Measurements from ENCODE around the gene HOXB13. TPM values are rescaled to one million over a fixed set of nuclear protein-coding genes. Genes with fewer than 3 reads are reported as not detected.

The HOXB13 gene
- total RNA-seq, 1 donor from 2014 or later: not detected

DNA sequence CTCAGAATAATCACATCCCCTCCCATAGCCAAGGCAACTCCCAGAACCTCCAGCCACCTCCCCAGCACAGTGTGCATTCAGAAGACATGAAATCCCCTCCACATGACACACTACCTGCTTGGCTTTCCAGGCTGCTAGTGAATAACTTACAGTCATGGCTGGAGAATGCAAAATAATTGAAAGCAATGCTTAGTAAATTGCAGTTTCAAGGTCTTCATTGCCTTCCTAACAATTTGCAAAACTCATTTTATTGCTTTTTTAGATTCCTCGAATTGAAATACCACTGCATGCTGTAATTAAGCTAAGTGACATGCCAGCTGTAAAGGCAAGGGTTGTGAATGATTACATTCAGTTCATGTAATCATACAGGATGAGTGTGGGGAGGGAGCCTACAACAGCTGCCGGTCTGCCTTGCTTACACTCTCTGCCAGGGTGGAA is 29.0 kb upstream of the HOXB13 start:
- Mint-ChIP-seq H3K4me3 (ENCODE audit: unreplicated experiment) (no peak overlapping the region), H3K27me3 (ENCODE audit: unreplicated experiment) (peaks cover 30% of the 10 kb centered on the region), H3K36me3 (ENCODE audit: low read depth, unreplicated experiment) (no peaks in the 10 kb centered on the region), H3K4me1 (ENCODE audit: unreplicated experiment) (peaks cover 25% of the 10 kb centered on the region), H3K9me3 (ENCODE audit: unreplicated experiment) (no peaks in the 10 kb centered on the region), H3K27ac (ENCODE audit: unreplicated experiment) (no peak overlapping the region)
- DNase-seq (ENCODE audit: low spot score): no peak
- TF ChIP-seq, protein P1, sequence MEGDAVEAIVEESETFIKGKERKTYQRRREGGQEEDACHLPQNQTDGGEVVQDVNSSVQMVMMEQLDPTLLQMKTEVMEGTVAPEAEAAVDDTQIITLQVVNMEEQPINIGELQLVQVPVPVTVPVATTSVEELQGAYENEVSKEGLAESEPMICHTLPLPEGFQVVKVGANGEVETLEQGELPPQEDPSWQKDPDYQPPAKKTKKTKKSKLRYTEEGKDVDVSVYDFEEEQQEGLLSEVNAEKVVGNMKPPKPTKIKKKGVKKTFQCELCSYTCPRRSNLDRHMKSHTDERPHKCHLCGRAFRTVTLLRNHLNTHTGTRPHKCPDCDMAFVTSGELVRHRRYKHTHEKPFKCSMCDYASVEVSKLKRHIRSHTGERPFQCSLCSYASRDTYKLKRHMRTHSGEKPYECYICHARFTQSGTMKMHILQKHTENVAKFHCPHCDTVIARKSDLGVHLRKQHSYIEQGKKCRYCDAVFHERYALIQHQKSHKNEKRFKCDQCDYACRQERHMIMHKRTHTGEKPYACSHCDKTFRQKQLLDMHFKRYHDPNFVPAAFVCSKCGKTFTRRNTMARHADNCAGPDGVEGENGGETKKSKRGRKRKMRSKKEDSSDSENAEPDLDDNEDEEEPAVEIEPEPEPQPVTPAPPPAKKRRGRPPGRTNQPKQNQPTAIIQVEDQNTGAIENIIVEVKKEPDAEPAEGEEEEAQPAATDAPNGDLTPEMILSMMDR (IDR thresholded peaks at IDR 0.05; ENCODE audit: unreplicated experiment): no peak

DNA sequence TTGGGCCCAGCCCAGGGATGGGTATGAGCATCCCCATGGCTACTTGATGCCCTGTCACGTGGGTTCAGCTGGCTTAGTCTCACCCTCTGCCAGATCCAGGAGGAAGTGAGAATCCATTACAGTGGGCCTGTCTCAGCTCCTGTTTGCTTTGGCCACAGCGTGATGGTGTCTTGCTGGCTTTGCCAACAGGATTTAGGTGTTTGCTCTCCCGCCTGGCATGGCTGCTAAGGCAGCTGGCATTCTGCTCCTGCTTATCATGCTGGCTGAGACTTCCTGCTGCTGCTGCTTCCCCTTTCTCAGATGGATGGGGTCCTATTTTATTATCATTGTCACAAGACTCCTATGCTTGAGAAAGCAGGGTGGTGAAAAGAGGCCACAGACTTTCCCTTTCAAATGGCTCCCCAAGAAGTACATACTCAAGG is 28.3 kb upstream of the HOXB13 start:
- H3K36me3 Mint-ChIP-seq (ENCODE audit: low read depth, unreplicated experiment): no peaks in the 10 kb centered on the region
- TF ChIP-seq, protein P1 (IDR thresholded peaks at IDR 0.05; ENCODE audit: unreplicated experiment): no peak
- DNase-seq (ENCODE audit: low spot score): no peak
- no peaks in the 10 kb centered on the region for H3K9me3 Mint-ChIP-seq (ENCODE audit: unreplicated experiment)
- no peak overlapping the region for H3K27ac Mint-ChIP-seq (ENCODE audit: unreplicated experiment)
- H3K27me3 Mint-ChIP-seq (ENCODE audit: unreplicated experiment): peaks cover 36% of the 10 kb centered on the region
- H3K4me3 Mint-ChIP-seq (ENCODE audit: unreplicated experiment): no peak overlapping the region
- H3K4me1 Mint-ChIP-seq (ENCODE audit: unreplicated experiment): peaks cover 25% of the 10 kb centered on the region

DNA sequence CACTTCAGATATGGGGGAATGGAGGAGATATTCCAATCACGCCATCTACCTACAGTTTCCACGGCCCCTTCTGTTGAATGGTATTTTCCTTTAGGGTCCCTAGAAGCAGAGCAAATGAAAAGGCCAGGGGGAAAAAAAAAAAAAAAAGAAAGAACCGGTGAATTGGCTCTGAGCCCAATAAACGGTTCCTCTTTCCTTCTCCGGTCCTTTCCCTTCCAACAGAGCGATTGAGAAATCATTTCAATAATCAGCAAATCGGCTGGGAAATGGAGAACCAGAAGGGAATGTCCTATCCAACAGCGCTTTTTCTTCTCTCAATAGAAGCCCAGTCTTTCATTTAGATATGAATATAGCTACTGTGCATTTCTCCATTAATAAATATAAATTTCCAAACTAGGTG is 26.8 kb upstream of the HOXB13 start:
- no peaks in the 10 kb centered on the region for H3K36me3 Mint-ChIP-seq (ENCODE audit: low read depth, unreplicated experiment)
- TF ChIP-seq, protein P1 (IDR thresholded peaks at IDR 0.05; ENCODE audit: unreplicated experiment): no peak
- no peak overlapping the region for H3K4me3 Mint-ChIP-seq (ENCODE audit: unreplicated experiment)
- peaks cover 43% of the 10 kb centered on the region for H3K27me3 Mint-ChIP-seq (ENCODE audit: unreplicated experiment)
- H3K27ac Mint-ChIP-seq (ENCODE audit: unreplicated experiment): no peak overlapping the region
- peaks cover 26% of the 10 kb centered on the region for H3K4me1 Mint-ChIP-seq (ENCODE audit: unreplicated experiment)
- no peaks in the 10 kb centered on the region for H3K9me3 Mint-ChIP-seq (ENCODE audit: unreplicated experiment)
- DNase-seq (ENCODE audit: low spot score): no peak

DNA sequence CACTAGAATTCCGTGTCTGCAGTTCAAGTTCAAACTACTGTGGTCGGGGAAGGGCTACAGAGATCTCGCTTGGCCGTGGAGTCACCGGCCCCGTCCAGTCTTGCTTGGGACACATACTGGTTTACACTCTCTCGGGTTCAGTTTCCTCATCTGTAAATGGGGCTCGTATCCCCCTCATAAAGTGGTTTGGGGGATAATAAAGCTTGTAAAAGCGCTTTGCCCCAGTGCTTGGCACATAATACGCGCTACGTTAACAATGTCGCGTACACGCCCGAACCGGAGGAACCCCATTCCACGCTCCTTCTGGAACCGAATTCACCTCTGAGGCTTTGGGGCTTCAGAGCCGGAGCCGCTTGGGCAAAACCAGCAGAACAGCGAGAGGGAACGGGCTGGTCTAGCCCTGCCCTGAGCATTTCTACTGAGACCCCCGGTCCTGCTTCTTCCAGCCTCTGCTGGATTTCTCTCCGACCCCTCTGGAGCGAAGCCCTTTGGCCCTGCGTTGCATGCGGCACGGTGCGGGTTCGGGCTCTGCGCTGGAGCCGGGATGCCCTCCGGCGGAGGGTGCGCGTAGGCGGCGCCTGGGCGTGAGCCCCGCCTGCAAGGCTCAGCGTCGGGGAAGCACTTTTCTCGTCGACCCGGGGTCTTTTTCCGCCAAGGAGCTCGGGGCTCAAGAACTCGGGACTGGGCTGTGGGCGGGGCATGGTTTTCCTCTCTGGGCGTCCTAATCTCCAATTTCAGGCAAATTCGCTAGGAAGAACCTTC is 26.1 kb upstream of the HOXB13 start:
- Mint-ChIP-seq H3K4me1 (ENCODE audit: unreplicated experiment) (peaks cover 29% of the 10 kb centered on the region), H3K27ac (ENCODE audit: unreplicated experiment) (no peak overlapping the region), H3K36me3 (ENCODE audit: low read depth, unreplicated experiment) (no peaks in the 10 kb centered on the region), H3K27me3 (ENCODE audit: unreplicated experiment) (peaks cover 47% of the 10 kb centered on the region), H3K4me3 (ENCODE audit: unreplicated experiment) (no peak overlapping the region), H3K9me3 (ENCODE audit: unreplicated experiment) (no peaks in the 10 kb centered on the region)
- no peak for DNase-seq (ENCODE audit: low spot score)
- TF ChIP-seq, protein P1 (IDR thresholded peaks at IDR 0.05; ENCODE audit: unreplicated experiment): no peak

DNA sequence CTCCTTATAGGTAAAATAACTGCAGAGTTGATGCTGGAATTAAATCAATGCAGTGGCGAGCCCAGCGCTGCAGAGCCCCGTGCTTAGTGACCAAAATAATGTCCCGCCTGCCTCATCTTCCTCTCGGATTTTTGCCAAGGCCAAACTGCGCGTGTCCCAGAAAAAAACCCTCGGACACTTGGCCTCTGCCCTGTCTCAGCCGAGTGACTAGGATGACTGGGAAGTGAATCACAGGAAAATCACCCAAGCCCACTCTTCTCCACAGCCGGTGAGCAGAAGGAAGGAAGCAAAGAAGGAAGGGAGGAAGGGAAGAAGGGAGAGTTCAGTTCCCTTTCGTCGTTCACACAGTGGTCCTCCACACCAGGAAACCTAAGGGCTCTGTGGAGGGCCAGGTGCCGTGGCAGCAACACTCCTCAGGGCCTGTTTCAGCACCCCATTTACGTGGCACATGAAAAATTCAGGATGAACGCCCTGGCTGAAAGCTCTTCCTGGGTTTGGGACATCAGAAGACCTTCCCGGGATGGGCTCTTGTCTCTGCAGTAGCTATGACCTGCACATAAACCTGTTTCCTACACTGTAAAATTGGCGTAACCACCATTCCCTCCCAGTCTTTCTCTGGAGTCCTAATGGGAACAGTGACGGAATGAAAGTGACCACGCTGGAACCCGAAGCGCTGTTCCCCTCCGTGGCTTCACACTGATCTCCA is 25.4 kb upstream of the HOXB13 start:
- H3K27me3 Mint-ChIP-seq (ENCODE audit: unreplicated experiment): peaks cover 50% of the 10 kb centered on the region
- no peak overlapping the region for H3K4me3 Mint-ChIP-seq (ENCODE audit: unreplicated experiment)
- no peaks in the 10 kb centered on the region for H3K9me3 Mint-ChIP-seq (ENCODE audit: unreplicated experiment)
- H3K27ac Mint-ChIP-seq (ENCODE audit: unreplicated experiment): no peak overlapping the region
- TF ChIP-seq, protein P1 (IDR thresholded peaks at IDR 0.05; ENCODE audit: unreplicated experiment): no peak
- DNase-seq (ENCODE audit: low spot score): no peak
- no peaks in the 10 kb centered on the region for H3K36me3 Mint-ChIP-seq (ENCODE audit: low read depth, unreplicated experiment)
- peaks cover 29% of the 10 kb centered on the region for H3K4me1 Mint-ChIP-seq (ENCODE audit: unreplicated experiment)
